Upper lobe of right lung (tissue), 1 donor: ENCODE measurements around the gene MIS18A. TPM values are rescaled to one million over a fixed set of nuclear protein-coding genes. Genes with fewer than 3 reads are reported as not detected.

Experiments used
- ATAC-seq: fragments of 200-7000 bp; cut with Tn5 transposase; one replicate; pipeline ENCODE4 v1.9.1; 2020; ENCODE audit warnings: mild to moderate bottlenecking, moderate library complexity
- DNase-seq: peaks from one replicate; pipeline ENCODE4 v3.0.0-alpha.2; 2020
- H3K27ac ChIP-seq: fragments of 200-600 bp; one replicate; pipeline ENCODE4 v1.8.0; 2022
- H3K27me3 ChIP-seq: fragments of 200-600 bp; one replicate; pipeline ENCODE4 v1.8.0; 2022; ENCODE audit warnings: mild to moderate bottlenecking
- H3K36me3 ChIP-seq: fragments of 200-600 bp; one replicate; pipeline ENCODE4 v1.8.0; 2022
- H3K4me1 ChIP-seq: fragments of 200-600 bp; one replicate; pipeline ENCODE4 v1.8.0; 2022
- H3K4me3 ChIP-seq: fragments of 200-600 bp; one replicate; pipeline ENCODE4 v1.8.0; 2022; ENCODE audit warnings: mild to moderate bottlenecking
- H3K9me3 ChIP-seq: fragments of 200-600 bp; one replicate; pipeline ENCODE4 v1.8.0; 2022
- intact Hi-C: fragments of 100-400 bp; cut with DNase I; formaldehyde crosslinking; loops from one replicate; pipeline ENCODE4 v1.11.0; 2022
- total RNA-seq: library from RNA; stranded (reverse); fragmentation: NEBNext Ultra II Directional; extraction: Animal tissue kit (Norgen Biotek cat#: 25700); gene quantifications from one replicate; pipeline ENCODE4 v1.2.1, GENCODE V29; 2021
- TF ChIP-seq, protein P1 (sequence below): fragments of 200-600 bp; IDR thresholded peaks from one replicate; pipeline ENCODE4 v1.8.0; 2022; ENCODE audit warnings: antibody characterized with exemption
- donor health status: DM: no; HTN: yes; CAD: no; lungs with severe emphysema.

The MIS18A gene
- total RNA-seq, 1 donor from 2014 or later, result 4.0 TPM

DNA sequence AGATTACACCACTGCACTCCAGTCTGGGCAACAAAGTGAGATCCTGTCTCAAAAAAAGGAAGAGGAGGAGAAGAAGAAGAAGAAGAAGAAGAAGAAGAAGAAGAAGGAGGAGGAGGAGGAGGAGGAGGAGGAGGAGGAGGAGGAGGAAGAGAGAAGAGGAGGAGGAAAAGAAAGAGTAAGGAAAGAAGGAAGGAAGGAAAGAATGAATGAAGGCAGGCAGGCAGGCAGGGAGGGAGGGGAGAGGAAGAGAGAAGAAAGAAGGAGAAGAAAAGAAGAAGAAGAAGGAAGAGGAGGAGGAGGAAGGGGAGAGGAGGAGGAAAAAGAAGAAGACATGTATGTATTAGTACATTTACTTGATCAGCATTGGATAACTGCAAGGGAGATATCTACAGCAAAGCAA is 26.7 kb downstream of the MIS18A start:
- no peak for DNase-seq
- H3K4me3 ChIP-seq, result no peak overlapping the region
- intact Hi-C loops, result no loop called here

DNA sequence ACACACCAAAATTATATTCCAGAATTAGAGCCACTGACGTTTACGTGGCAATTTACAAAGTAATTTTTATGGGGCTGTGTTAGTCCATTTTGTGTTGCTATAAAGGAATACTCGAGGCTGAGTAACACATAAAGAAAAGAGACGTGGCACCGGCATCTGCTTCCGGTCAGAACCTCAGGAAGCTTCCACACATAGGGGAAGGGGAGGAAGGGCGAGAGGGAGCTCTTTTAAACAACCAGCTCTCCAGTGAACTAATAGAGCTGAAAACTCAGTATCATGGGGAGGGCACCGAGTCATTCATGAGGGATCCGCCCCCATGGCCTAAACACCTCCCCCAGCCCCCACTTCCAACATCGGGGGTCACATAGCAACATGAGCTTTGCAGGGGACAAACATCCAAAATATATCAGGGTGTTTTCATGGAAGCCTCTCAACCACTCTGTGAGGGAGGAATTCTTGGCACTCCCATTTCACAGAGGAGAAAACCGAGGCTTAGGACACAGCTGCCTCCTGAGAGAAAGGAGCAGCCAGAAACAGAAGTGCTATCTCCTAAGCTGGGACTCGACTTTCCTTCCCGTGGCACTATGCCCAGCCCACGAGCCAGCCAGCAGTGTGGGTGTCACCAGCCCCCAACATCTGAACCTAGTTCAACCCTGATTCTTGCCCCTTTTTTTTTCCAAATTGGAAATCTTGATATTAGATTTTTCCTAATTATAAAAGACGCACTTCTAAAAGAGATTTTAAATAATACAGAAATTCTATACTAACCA is 29.2 kb downstream of the MIS18A start:
- ATAC-seq (no peak), DNase-seq (no peak)
- intact Hi-C loops, result no loop called here
- H3K27ac ChIP-seq, result no peak overlapping the region
- TF ChIP-seq, protein P1, sequence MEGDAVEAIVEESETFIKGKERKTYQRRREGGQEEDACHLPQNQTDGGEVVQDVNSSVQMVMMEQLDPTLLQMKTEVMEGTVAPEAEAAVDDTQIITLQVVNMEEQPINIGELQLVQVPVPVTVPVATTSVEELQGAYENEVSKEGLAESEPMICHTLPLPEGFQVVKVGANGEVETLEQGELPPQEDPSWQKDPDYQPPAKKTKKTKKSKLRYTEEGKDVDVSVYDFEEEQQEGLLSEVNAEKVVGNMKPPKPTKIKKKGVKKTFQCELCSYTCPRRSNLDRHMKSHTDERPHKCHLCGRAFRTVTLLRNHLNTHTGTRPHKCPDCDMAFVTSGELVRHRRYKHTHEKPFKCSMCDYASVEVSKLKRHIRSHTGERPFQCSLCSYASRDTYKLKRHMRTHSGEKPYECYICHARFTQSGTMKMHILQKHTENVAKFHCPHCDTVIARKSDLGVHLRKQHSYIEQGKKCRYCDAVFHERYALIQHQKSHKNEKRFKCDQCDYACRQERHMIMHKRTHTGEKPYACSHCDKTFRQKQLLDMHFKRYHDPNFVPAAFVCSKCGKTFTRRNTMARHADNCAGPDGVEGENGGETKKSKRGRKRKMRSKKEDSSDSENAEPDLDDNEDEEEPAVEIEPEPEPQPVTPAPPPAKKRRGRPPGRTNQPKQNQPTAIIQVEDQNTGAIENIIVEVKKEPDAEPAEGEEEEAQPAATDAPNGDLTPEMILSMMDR, result no peak
- H3K27me3 ChIP-seq, result no peaks in the 10 kb centered on the region
- H3K4me3 ChIP-seq, result no peak overlapping the region
- no peaks in the 10 kb centered on the region for H3K4me1 ChIP-seq
- no peaks in the 10 kb centered on the region for H3K36me3 ChIP-seq
- H3K9me3 ChIP-seq, result no peaks in the 10 kb centered on the region

More for the DNA sequence above, 26.7 kb downstream of the MIS18A start:
- Histone ChIP-seq H3K9me3 (no peaks in the 10 kb centered on the region), H3K27ac (no peak overlapping the region), H3K27me3 (no peaks in the 10 kb centered on the region), H3K36me3 (no peaks in the 10 kb centered on the region), H3K4me1 (peaks cover 4% of the 10 kb centered on the region)
- TF ChIP-seq, protein P1, result no peak
- no peak for ATAC-seq

DNA sequence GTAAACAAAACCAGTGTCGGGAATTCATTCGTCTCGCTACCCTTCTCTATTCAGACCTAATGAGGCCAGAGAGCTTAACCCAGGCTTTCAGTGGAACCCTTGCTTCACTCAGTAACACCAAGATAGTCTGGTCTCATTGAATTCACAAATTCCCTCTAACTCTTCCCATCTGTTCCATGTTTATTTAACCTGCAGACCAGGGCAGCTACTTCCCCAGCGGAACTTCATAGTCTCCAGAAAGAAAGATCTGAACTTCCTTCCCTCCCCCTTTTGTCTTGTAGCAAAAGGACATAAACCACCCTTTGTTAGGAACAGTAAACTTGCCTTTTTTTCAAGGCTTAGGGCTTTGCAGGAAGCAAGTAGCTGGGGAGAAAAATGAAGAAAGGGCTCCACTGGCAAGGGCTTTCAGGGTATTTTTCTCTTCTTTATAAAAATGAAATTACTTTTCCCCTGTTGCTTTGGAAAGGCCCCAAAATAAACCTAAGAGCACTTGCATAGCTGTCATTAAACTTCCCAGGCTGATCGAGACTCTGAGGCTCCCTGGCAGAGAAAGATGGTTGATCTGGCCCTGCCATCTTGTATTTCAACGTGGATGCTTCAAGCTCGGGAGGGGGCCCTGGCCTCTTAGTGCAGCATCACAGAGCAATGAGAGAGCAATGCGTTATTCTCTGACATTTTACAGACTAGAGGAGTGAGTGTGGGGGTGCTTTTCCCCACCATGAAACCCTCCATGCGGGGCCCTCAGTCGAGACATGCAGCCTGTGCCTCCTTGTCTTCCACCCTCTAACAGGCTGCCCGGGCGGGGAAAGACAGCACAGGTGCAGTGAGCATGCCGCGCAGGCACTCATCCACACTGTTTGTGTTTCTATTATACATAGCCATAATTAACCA is 30.0 kb downstream of the MIS18A start:
- H3K4me1 ChIP-seq, result no peaks in the 10 kb centered on the region
- H3K9me3 ChIP-seq, result no peaks in the 10 kb centered on the region
- no peak overlapping the region for H3K27ac ChIP-seq
- H3K27me3 ChIP-seq, result no peaks in the 10 kb centered on the region
- H3K36me3 ChIP-seq, result no peaks in the 10 kb centered on the region
- intact Hi-C loops, result no loop called here
- ATAC-seq, result no peak
- H3K4me3 ChIP-seq, result no peak overlapping the region
- DNase-seq, result no peak
- TF ChIP-seq, protein P1, result no peak

DNA sequence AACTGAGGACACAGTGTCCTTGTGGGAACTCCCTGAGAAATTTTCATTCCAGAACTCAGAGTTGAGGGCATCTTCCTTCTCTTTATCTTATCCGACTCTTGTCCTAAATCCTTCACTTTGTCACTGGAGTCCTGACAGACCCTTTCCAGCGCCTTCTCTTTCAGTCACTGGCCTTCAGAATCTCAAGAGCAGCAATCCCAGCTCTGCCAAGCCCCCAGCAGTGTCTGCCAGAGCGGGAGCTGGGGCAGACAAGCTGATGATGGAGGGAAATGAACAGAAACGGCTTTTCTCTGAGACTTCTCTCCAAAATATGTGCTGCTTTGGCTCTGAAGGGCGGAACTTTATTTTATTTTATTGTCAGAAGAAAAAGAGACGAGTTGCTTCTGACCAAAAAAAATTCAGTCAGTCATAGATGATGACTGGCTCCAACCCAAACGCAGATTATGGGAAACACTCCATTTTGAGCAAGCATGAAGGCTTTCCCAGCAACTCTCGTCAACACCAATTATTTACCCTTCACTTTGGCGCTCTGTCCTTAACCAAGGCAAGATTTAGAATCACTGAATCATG is 32.2 kb downstream of the MIS18A start:
- H3K4me3 ChIP-seq, result no peak overlapping the region
- no peaks in the 10 kb centered on the region for H3K9me3 ChIP-seq
- no peaks in the 10 kb centered on the region for H3K4me1 ChIP-seq
- DNase-seq (no peak), ATAC-seq (no peak)
- no peaks in the 10 kb centered on the region for H3K27me3 ChIP-seq
- no peak overlapping the region for H3K27ac ChIP-seq
- intact Hi-C loops, result no loop called here
- H3K36me3 ChIP-seq, result no peaks in the 10 kb centered on the region
- TF ChIP-seq, protein P1, result no peak

DNA sequence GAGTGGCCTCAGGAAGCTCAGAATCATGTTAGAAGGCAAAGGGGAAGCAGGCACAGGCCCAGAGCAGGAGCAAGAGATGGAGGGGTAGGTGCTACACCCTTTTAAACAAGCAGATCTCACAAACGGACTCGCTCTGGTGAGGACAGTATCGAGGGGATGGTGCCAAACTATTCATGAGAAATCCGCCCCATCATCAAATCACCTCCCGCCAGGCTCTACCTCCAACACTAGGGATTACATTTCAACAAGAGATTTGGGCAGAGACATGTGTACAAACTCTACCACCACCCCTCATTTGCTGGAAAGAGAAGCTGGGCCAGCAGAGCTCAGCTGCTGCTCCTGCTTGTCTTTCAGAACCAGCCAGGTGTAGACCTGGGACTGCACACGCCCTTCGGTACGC is 32.9 kb downstream of the MIS18A start:
- Histone ChIP-seq H3K4me3 (no peak overlapping the region), H3K9me3 (no peaks in the 10 kb centered on the region), H3K27ac (no peak overlapping the region), H3K36me3 (no peaks in the 10 kb centered on the region), H3K4me1 (no peaks in the 10 kb centered on the region), H3K27me3 (no peaks in the 10 kb centered on the region)
- no peak for DNase-seq
- TF ChIP-seq, protein P1, result no peak
- ATAC-seq, result no peak
- intact Hi-C loops, result no loop called here
